Parathyroid adenoma (tissue), 2 donors: ENCODE measurements around the gene SMIM8.
"Not testable (repeated sequence)": the region's sequence is repeated elsewhere in the genome, so short reads cannot be mapped to it uniquely, and the experiment has no call there.

Experiments used
- H2AFZ ChIP-seq: fragments of 300-600 bp; sonication (generic); one replicate; pipeline ENCODE4 v1.7.0; 2017; ENCODE audit warnings: antibody characterized with exemption, mild to moderate bottlenecking
- H3K27ac ChIP-seq: fragments of 300-600 bp; sonication (generic); one replicate; pipeline ENCODE4 v1.7.0; 2017
- H3K27me3 ChIP-seq: fragments of 300-600 bp; sonication (generic); one replicate; pipeline ENCODE4 v1.7.0; 2017; ENCODE audit warnings: low read length; ENCODE audit not compliant: control insufficient read depth, insufficient read depth
- H3K36me3 ChIP-seq: fragments of 300-600 bp; sonication (generic); one replicate; pipeline ENCODE4 v1.7.0; 2017; ENCODE audit warnings: low read length; ENCODE audit not compliant: control insufficient read depth, insufficient read depth
- H3K4me1 ChIP-seq: fragments of 300-600 bp; sonication (generic); one replicate; pipeline ENCODE4 v1.7.0; 2017; ENCODE audit warnings: control low read depth
- H3K4me2 ChIP-seq: fragments of 300-600 bp; sonication (generic); one replicate; pipeline ENCODE4 v1.7.0; 2017; ENCODE audit warnings: low read length
- H3K4me3 ChIP-seq: fragments of 300-600 bp; sonication (generic); one replicate; pipeline ENCODE4 v1.7.0; 2017; ENCODE audit warnings: low read depth, low read length
- H3K79me2 ChIP-seq: fragments of 300-600 bp; sonication (generic); one replicate; pipeline ENCODE4 v1.7.0; 2017; ENCODE audit warnings: control low read depth
- H3K9ac ChIP-seq: fragments of 300-600 bp; sonication (generic); one replicate; pipeline ENCODE4 v1.7.0; 2017; ENCODE audit warnings: mild to moderate bottlenecking
- H3K9me3 ChIP-seq: fragments of 300-600 bp; sonication (generic); one replicate; pipeline ENCODE4 v1.7.0; 2017; ENCODE audit warnings: low read length; ENCODE audit not compliant: control insufficient read depth
- TF ChIP-seq, protein P1 (sequence below): fragments of 300-600 bp; sonication (generic); IDR thresholded peaks from one replicate; pipeline ENCODE4 v1.7.0; 2017; ENCODE audit warnings: antibody characterized with exemption, mild to moderate bottlenecking
- donor health status: primary hyperparathyroidism.

Gene SMIM8

DNA sequence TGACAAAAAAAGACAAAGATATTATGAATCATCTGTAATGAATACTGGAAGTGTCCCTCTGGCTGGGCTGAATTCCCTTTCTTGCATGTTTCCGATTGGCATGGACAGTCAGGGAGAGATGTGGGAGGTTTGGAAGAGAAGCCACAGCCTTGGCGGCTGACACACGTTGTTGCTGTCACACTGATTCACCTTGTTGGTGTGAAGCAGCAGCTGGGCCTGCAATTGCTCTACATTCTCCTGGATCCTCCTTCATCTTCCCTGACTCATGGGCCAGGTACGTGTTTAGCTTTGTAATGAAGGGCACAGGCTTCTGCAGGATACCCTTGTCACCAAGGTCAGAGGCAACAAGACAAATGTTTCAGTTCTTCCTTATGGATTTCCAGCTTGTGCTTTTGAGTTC lies 13.4 kb upstream of the SMIM8 start:
- Histone ChIP-seq H3K9ac (no peak overlapping the region), H3K27me3 (no peaks in the 10 kb centered on the region), H3K9me3 (no peaks in the 10 kb centered on the region), H2AFZ (no peak overlapping the region), H3K4me2 (no peak overlapping the region), H3K4me3 (no peak overlapping the region), H3K36me3 (no peaks in the 10 kb centered on the region), H3K4me1 (no peaks in the 10 kb centered on the region), H3K79me2 (no peaks in the 10 kb centered on the region), H3K27ac (no peak overlapping the region)
- TF ChIP-seq, protein P1, sequence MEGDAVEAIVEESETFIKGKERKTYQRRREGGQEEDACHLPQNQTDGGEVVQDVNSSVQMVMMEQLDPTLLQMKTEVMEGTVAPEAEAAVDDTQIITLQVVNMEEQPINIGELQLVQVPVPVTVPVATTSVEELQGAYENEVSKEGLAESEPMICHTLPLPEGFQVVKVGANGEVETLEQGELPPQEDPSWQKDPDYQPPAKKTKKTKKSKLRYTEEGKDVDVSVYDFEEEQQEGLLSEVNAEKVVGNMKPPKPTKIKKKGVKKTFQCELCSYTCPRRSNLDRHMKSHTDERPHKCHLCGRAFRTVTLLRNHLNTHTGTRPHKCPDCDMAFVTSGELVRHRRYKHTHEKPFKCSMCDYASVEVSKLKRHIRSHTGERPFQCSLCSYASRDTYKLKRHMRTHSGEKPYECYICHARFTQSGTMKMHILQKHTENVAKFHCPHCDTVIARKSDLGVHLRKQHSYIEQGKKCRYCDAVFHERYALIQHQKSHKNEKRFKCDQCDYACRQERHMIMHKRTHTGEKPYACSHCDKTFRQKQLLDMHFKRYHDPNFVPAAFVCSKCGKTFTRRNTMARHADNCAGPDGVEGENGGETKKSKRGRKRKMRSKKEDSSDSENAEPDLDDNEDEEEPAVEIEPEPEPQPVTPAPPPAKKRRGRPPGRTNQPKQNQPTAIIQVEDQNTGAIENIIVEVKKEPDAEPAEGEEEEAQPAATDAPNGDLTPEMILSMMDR: no peak

DNA sequence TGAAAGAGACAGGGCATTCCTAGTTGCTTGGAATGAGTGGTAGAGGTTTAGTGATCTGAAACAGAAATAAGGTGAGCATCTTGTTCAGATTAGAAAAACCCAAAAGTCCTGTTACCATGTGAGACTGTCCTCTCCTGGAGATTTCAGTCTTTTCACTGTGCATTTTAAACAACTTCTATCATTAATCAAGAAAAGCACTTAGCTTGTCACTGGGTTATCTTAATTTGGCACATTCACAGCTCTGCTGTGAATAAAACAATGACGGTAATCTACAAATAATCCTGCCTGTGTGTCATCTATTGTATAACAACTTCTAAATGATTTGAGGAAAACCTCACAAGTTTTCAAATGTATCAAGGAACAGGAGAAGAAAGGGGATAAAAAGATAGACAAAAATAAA lies 9.5 kb upstream of the SMIM8 start:
- Histone ChIP-seq H3K36me3 (no peaks in the 10 kb centered on the region), H2AFZ (no peak overlapping the region), H3K9me3 (no peaks in the 10 kb centered on the region), H3K9ac (no peak overlapping the region), H3K4me1 (no peaks in the 10 kb centered on the region), H3K4me2 (no peak overlapping the region), H3K27me3 (no peaks in the 10 kb centered on the region), H3K79me2 (no peaks in the 10 kb centered on the region), H3K27ac (no peak overlapping the region), H3K4me3 (no peak overlapping the region)
- TF ChIP-seq, protein P1: no peak

DNA sequence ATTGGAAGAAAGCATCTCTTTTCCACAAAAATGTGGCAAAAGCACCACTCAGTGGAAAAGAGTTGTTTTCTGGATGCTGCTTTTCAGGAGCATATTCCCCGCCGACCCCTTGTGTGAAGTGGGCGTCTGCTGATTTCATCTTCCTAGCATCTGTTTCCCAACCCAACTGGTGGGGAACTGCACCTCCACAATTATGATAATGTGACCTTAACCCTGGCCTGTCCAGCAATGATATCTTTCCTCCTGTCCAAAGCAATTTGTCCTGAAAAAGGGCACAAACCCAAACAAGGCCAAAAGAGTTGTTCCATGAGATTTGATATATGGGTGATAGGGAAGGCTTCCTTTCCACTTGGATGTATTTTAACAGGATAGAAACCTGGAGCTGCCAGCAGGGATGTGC lies 7.3 kb upstream of the SMIM8 start:
- no peak overlapping the region for H3K27ac ChIP-seq
- H3K9me3 ChIP-seq: no peaks in the 10 kb centered on the region
- H3K27me3 ChIP-seq: no peaks in the 10 kb centered on the region
- H3K4me2 ChIP-seq: no peak overlapping the region
- no peak overlapping the region for H3K4me3 ChIP-seq
- H3K4me1 ChIP-seq: no peaks in the 10 kb centered on the region
- no peak overlapping the region for H2AFZ ChIP-seq
- TF ChIP-seq, protein P1: no peak
- H3K9ac ChIP-seq: no peak overlapping the region
- no peaks in the 10 kb centered on the region for H3K36me3 ChIP-seq
- no peaks in the 10 kb centered on the region for H3K79me2 ChIP-seq

DNA sequence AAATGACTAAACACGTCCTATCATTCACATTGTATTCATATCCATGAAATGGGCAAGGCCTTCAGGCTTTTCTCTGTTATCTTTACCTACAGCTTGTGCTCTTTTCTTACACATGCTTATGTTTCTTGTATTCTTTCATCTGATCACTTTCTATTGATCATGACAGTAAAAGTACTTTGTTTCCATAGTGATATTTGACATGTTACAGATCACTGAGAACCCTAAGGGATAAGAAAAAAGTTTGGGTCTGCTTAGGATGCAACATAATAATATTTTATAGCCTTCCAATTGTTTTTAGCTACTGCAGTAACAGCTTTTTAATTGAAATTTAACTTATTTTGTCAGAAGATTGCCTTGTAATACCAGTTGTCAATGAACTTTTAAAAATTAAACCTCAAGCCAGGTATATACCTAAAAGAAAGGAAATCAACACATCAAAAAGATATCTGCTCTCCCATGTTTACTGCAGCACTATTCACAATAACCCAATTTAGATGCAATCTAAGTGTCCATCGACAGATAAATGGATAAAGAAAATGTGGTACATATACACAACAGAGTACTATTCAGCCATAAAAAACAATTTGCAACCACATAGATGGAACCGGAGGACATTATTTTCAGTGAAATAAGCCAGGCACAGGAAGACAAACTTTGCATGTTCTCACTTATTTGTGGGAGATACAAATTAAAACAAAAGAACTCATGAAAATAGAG lies 3.0 kb upstream of the SMIM8 start:
- H3K36me3 ChIP-seq: no peaks in the 10 kb centered on the region
- H3K4me2 ChIP-seq: no peak overlapping the region
- no peak overlapping the region for H3K4me3 ChIP-seq
- no peaks in the 10 kb centered on the region for H3K4me1 ChIP-seq
- H2AFZ ChIP-seq: no peak overlapping the region
- H3K9me3 ChIP-seq: no peaks in the 10 kb centered on the region
- H3K27ac ChIP-seq: no peak overlapping the region
- TF ChIP-seq, protein P1: no peak
- H3K79me2 ChIP-seq: peaks cover 14% of the 10 kb centered on the region
- H3K9ac ChIP-seq: no peak overlapping the region
- no peaks in the 10 kb centered on the region for H3K27me3 ChIP-seq

DNA sequence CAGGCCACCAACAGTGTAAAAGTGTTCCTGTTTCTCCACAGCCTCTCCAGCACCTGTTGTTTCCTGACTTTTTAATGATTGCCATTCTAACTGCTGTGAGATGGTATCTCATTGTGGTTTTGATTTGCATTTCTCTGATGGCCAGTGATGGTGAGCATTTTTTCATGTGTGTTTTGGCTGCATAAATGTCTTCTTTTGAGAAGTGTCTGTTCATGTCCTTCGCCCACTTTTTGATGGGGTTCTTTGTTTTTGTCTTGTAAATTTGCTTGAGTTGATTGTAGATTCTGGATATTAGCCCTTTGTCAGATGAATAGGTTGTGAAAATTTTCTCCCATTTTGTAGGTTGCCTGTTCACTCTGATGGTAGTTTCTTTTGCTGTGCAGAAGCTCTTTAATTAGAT lies 1.5 kb downstream of the SMIM8 start:
- not testable (repeated sequence) for H2AFZ ChIP-seq, H3K4me3 ChIP-seq, H3K27ac ChIP-seq, H3K4me2 ChIP-seq, H3K9ac ChIP-seq, H3K9me3 ChIP-seq, H3K4me1 ChIP-seq, H3K27me3 ChIP-seq, H3K36me3 ChIP-seq
- peaks cover 14% of the 10 kb centered on the region for H3K79me2 ChIP-seq
